C4-2B (cell line): ENCODE data around the gene SYNDIG1.

Source experiments
- H3K27ac ChIP-seq: fragments of 450-650 bp; 2 replicates; pipeline ENCODE4 v1.5.1; 2017
- CTCF ChIP-seq: fragments of 450-650 bp; conservative IDR thresholded peaks from 2 replicates; pipeline ENCODE4 v1.5.1; 2017; ENCODE audit warnings: mild to moderate bottlenecking
- ZFX ChIP-seq: fragments of 450-650 bp; IDR thresholded peaks from 2 replicates; pipeline ENCODE4 v1.6.1; 2017

Gene SYNDIG1

GRCh38 chr20:24494460-24494920 lies 25.1 kb downstream of the SYNDIG1 start:
- no peak overlapping the region for H3K27ac ChIP-seq
- TF ChIP-seq ZFX (no peak), CTCF (no peak)

- no peak overlapping the region for H3K27ac ChIP-seq
- TF ChIP-seq CTCF = no peak
- no peak for TF ChIP-seq ZFX
Measured at GRCh38 chr20:24495266-24495665, 25.8 kb downstream of the SYNDIG1 start.

- H3K27ac ChIP-seq = no peak overlapping the region
- TF ChIP-seq CTCF (no peak), ZFX (no peak)
Measured at GRCh38 chr20:24497851-24498250, 28.4 kb downstream of the SYNDIG1 start.

- TF ChIP-seq ZFX (no peak), CTCF (no peak)
- no peak overlapping the region for H3K27ac ChIP-seq
Measured at GRCh38 chr20:24498641-24499040, 29.2 kb downstream of the SYNDIG1 start.

- no peak overlapping the region for H3K27ac ChIP-seq
- TF ChIP-seq ZFX (no peak), CTCF (no peak)
Measured at GRCh38 chr20:24499472-24499871, 30.0 kb downstream of the SYNDIG1 start.

GRCh38 chr20:24501764-24502556 lies 32.5 kb downstream of the SYNDIG1 start:
- TF ChIP-seq CTCF (no peak), ZFX (no peak)
- no peak overlapping the region for H3K27ac ChIP-seq

- TF ChIP-seq CTCF = no peak
- no peak overlapping the region for H3K27ac ChIP-seq
Measured at GRCh38 chr20:24502661-24503060, 33.2 kb downstream of the SYNDIG1 start.
